ENCODE data around the gene TMEM247.

GRCh38 chr2:46517485-46517884 is 38.1 kb downstream of the TMEM247 start:
- TF ChIP-seq CTCF (IDR thresholded peaks at IDR 0.05; ENCODE audit: low read depth, low read length, poor library complexity, severe bottlenecking) = no peak
- no peak for TF ChIP-seq EZH2phosphoT487 (IDR thresholded peaks at IDR 0.05; ENCODE audit: borderline replicate concordance, low read length)

Data from DOHH2 (cell line).